ENCODE results near the gene LSM12. TPM values are rescaled to one million over a fixed set of nuclear protein-coding genes. Genes with fewer than 3 reads are reported as not detected.

The LSM12 gene
- total RNA-seq, 4 donors from 2014 or later: 27.8 to 44.6 (median 33.3) TPM

DNA sequence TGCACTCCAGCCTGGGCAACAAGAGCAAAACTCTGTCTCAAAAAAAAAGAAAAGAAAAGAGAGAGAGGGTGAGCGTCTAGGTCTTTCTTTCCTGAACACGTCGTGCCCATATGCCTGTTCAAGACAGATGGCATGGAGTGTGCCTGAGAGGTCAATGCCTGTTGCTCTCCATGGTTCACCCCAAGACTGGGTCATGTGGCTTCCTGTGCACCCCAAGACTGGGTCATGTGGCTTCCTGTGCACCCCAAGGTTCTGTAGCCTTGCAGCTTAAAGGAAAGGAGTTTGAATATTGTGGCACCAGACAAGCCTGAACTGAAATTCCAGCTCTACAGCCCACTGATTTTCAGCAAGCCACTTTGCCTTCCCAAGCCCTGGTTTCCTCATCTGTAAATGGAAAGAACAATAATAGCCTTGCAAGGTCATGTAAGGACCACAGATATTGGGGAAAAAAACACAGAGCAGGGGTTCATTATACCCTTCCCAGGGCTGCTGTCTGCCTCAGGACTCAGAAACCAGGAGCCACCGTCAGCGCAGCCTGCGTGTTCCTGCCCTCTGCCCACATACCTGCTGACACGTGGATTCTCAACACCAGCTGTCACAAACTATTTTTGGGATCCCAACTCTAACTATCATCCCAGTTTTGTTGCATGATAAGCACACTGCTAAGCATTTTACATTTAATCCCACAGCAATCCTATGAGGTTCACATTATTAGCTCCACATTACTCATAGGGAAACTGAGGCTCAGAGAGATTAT is 80.1 kb downstream of the LSM12 start:
- Histone ChIP-seq H3K36me3 (no peaks in the 10 kb centered on the region), H3K4me3 (no peak overlapping the region), H3K4me1 (peaks cover 10% of the 10 kb centered on the region), H3K27me3 (peaks cover 47% of the 10 kb centered on the region), H3K27ac (no peak overlapping the region), H3K9me3 (no peaks in the 10 kb centered on the region)
- DNase-seq (ENCODE audit: low spot score in 2 of 2): no peak
- no peak for TF ChIP-seq POLR2A (IDR thresholded peaks at IDR 0.05)
- TF ChIP-seq CTCF (IDR thresholded peaks at IDR 0.05): no peak
- TF ChIP-seq EP300 (IDR thresholded peaks at IDR 0.05): no peak
- no peak for TF ChIP-seq POLR2AphosphoS5 (IDR thresholded peaks at IDR 0.05)
- WGBS: 80% methylated on average over 7 of the region's 7 CpGs

GRCh38 chr17:43984521-43984920 is 82.0 kb downstream of the LSM12 start:
- Histone ChIP-seq H3K4me1 (peaks cover 10% of the 10 kb centered on the region), H3K36me3 (no peaks in the 10 kb centered on the region), H3K9me3 (no peaks in the 10 kb centered on the region), H3K27ac (no peak overlapping the region), H3K4me3 (peak overlapping the region; percentile 45), H3K27me3 (peaks cover 53% of the 10 kb centered on the region)
- 76% methylated on average over 8 of the region's 8 CpGs for WGBS
- no peak for DNase-seq (ENCODE audit: low spot score in 2 of 2)
- TF ChIP-seq POLR2A (IDR thresholded peaks at IDR 0.05) (no peak), EP300 (IDR thresholded peaks at IDR 0.05) (no peak), CTCF (IDR thresholded peaks at IDR 0.05) (no peak), POLR2AphosphoS5 (IDR thresholded peaks at IDR 0.05) (no peak)

Other genes with a start within 250 kb of the LSM12 start
- 1 to 10 TPM; 5.4 to 8.0 (median 5.9) TPM for gene MPP3, start 233.5 kb downstream of the LSM12 start, total RNA-seq
- gene CD300LG, start 219.5 kb downstream of the LSM12 start, total RNA-seq: 10 to 100 TPM in 2 of 4 donors, 1 to 10 TPM in 2; 6.8 to 21.4 (median 9.5) TPM
- gene MPP2, start 159.1 kb downstream of the LSM12 start, total RNA-seq: 1 to 10 TPM; 2.3 to 2.7 (median 2.5) TPM
- gene PPY, start 124.2 kb downstream of the LSM12 start, total RNA-seq: not detected
- gene PYY, start 112.7 kb downstream of the LSM12 start, total RNA-seq: not detected
- 1 to 10 TPM in 2 of 4 donors, under 1 TPM in 2; 0.73 to 1.9 (median 0.99) TPM for gene NAGS, start 62.0 kb downstream of the LSM12 start, total RNA-seq
- 10 to 100 TPM; 20.7 to 48.5 (median 43.6) TPM for gene TMEM101, start 51.7 kb downstream of the LSM12 start, total RNA-seq
- gene G6PC3, start 4.1 kb upstream of the LSM12 start, total RNA-seq: 10 to 100 TPM; 12.7 to 20.4 (median 15.4) TPM
- gene HDAC5, start 57.0 kb upstream of the LSM12 start, total RNA-seq: 100 to 1,000 TPM; 135 to 197 (median 168) TPM
- 1 to 10 TPM; 1.6 to 3.7 (median 2.4) TPM for gene HROB, start 75.3 kb upstream of the LSM12 start, total RNA-seq
- gene ASB16, start 104.0 kb upstream of the LSM12 start, total RNA-seq: not detected
- gene TMUB2, start 120.3 kb upstream of the LSM12 start, total RNA-seq: 10 to 100 TPM; 31.5 to 48.8 (median 36.1) TPM
- gene ATXN7L3, start 133.2 kb upstream of the LSM12 start, total RNA-seq: 10 to 100 TPM; 44.1 to 75.0 (median 67.3) TPM
- 100 to 1,000 TPM in 1 of 4 donors, 10 to 100 TPM in 3; 54.8 to 102 (median 71.8) TPM for gene UBTF, start 153.0 kb upstream of the LSM12 start, total RNA-seq
- under 1 TPM in 3 of 4 donors, not detected in 1; 0.08 to 0.17 (median 0.10) TPM for gene SLC4A1, start 201.5 kb upstream of the LSM12 start, total RNA-seq
- gene RUNDC3A, start 241.9 kb upstream of the LSM12 start, total RNA-seq: 10 to 100 TPM; 12.6 to 22.0 (median 14.7) TPM

Data from suprapubic skin (tissue), 4 donors.